ENCODE data around the gene ADAMTS12. TPM values are rescaled to one million over a fixed set of nuclear protein-coding genes. Genes with fewer than 3 reads are reported as not detected.

ADAMTS12 gene
- polyA plus RNA-seq, 1 donor from 2014 or later: 0.07 TPM

- no peak overlapping the region for H2AFZ ChIP-seq (ENCODE audit: low read depth, low read length)
- no peaks in the 10 kb centered on the region for H3K27me3 ChIP-seq (ENCODE audit: insufficient read depth, low read depth, low read length)
- no peaks in the 10 kb centered on the region for H4K20me1 ChIP-seq (ENCODE audit: insufficient read depth)
- TF ChIP-seq POLR2AphosphoS5 (IDR thresholded peaks at IDR 0.05): no peak
- no peak for TF ChIP-seq REST (IDR thresholded peaks at IDR 0.05; ENCODE audit: borderline replicate concordance)
- TF ChIP-seq RAD21 (conservative IDR thresholded peaks at IDR 0.05): no peak
- no peak for TF ChIP-seq CTCF (IDR thresholded peaks at IDR 0.05; ENCODE audit: poor library complexity, severe bottlenecking)
- TF ChIP-seq TAF1 (IDR thresholded peaks at IDR 0.05; ENCODE audit: low read depth): no peak
- TF ChIP-seq MXI1 (conservative IDR thresholded peaks at IDR 0.05; ENCODE audit: poor library complexity, severe bottlenecking): no peak
- no peak for TF ChIP-seq EP300 (conservative IDR thresholded peaks at IDR 0.05; ENCODE audit: poor library complexity, severe bottlenecking)
- no peak for TF ChIP-seq SMC3 (conservative IDR thresholded peaks at IDR 0.05; ENCODE audit: poor library complexity)
- no peak for TF ChIP-seq EZH2 (IDR thresholded peaks at IDR 0.05; ENCODE audit: borderline replicate concordance, insufficient read depth, low read length, poor library complexity, severe bottlenecking)
- H3K9me3 ChIP-seq (ENCODE audit: low read length): no peaks in the 10 kb centered on the region
- no peaks in the 10 kb centered on the region for H3K36me3 ChIP-seq (ENCODE audit: insufficient read depth, low read length)
- H3K27ac ChIP-seq (ENCODE audit: low read length): no peak overlapping the region
- H3K9ac ChIP-seq (ENCODE audit: low read length): no peak overlapping the region
- H3K9me2 ChIP-seq (ENCODE audit: insufficient read depth, low read length): no peaks in the 10 kb centered on the region
- H3F3A ChIP-seq (ENCODE audit: insufficient read depth, low read length, poor library complexity, severe bottlenecking): no peaks in the 10 kb centered on the region
- H3K79me2 ChIP-seq (replicated peaks; ENCODE audit: insufficient read depth, low read length): no peaks in the 10 kb centered on the region
- no peak overlapping the region for H3K4me2 ChIP-seq (ENCODE audit: low read length)
- H3K4me3 ChIP-seq (ENCODE audit: low read length): no peak overlapping the region
These were observed 41.6 kb downstream of the ADAMTS12 start for GRCh38 chr5:33850100-33850594.

- Histone ChIP-seq H3K9ac (ENCODE audit: low read length) (no peak overlapping the region), H3F3A (ENCODE audit: insufficient read depth, low read length, poor library complexity, severe bottlenecking) (no peaks in the 10 kb centered on the region), H2AFZ (ENCODE audit: low read depth, low read length) (no peak overlapping the region), H3K4me2 (ENCODE audit: low read length) (no peak overlapping the region), H3K79me2 (replicated peaks; ENCODE audit: insufficient read depth, low read length) (no peaks in the 10 kb centered on the region), H4K20me1 (ENCODE audit: insufficient read depth) (no peaks in the 10 kb centered on the region), H3K4me3 (ENCODE audit: low read length) (no peak overlapping the region), H3K36me3 (ENCODE audit: insufficient read depth, low read length) (no peaks in the 10 kb centered on the region), H3K9me3 (ENCODE audit: low read length) (no peaks in the 10 kb centered on the region), H3K27me3 (ENCODE audit: insufficient read depth, low read depth, low read length) (no peaks in the 10 kb centered on the region), H3K9me2 (ENCODE audit: insufficient read depth, low read length) (no peaks in the 10 kb centered on the region), H3K27ac (ENCODE audit: low read length) (no peak overlapping the region)
- TF ChIP-seq EZH2 (IDR thresholded peaks at IDR 0.05; ENCODE audit: borderline replicate concordance, insufficient read depth, low read length, poor library complexity, severe bottlenecking) (no peak), TAF1 (IDR thresholded peaks at IDR 0.05; ENCODE audit: low read depth) (no peak), POLR2AphosphoS5 (IDR thresholded peaks at IDR 0.05) (no peak), REST (IDR thresholded peaks at IDR 0.05; ENCODE audit: borderline replicate concordance) (no peak), CTCF (IDR thresholded peaks at IDR 0.05; ENCODE audit: poor library complexity, severe bottlenecking) (no peak), RAD21 (conservative IDR thresholded peaks at IDR 0.05) (no peak), EP300 (conservative IDR thresholded peaks at IDR 0.05; ENCODE audit: poor library complexity, severe bottlenecking) (no peak), MXI1 (conservative IDR thresholded peaks at IDR 0.05; ENCODE audit: poor library complexity, severe bottlenecking) (no peak), SMC3 (conservative IDR thresholded peaks at IDR 0.05; ENCODE audit: poor library complexity) (no peak)
These were observed 43.2 kb downstream of the ADAMTS12 start for GRCh38 chr5:33848554-33848953.

Measured in neural cell (in vitro differentiated cells).